Liver (tissue), 3 donors: ENCODE data around the gene LHX6.

Experiments used
- ATF3 ChIP-seq: IDR thresholded peaks from 2 replicates; pipeline ENCODE4 v1.6.1; 2016; ENCODE audit warnings: antibody characterized with exemption
- CTCF ChIP-seq: fragments of 150-350 bp; IDR thresholded peaks from 2 replicates; pipeline ENCODE4 v1.5.1; 2017; ENCODE audit warnings: improper control_type of control experiment, low read depth, low read length; ENCODE audit not compliant: missing input control
- EGR1 ChIP-seq, 2 donors: IDR thresholded peaks; 2 replicates each; pipeline ENCODE4 v1.6.1; 2016 to 2018; ENCODE audit warnings: antibody characterized with exemption in 2 of 2, low read depth in 2 of 2
- GABPA ChIP-seq, 2 donors: IDR thresholded peaks in 1 of 2; conservative IDR thresholded peaks in 1 of 2; 2 replicates each; pipeline ENCODE4 v1.6.1; 2016; ENCODE audit warnings: antibody characterized with exemption in 2 of 2, mild to moderate bottlenecking in 1 of 2, moderate library complexity in 1 of 2
- MAX ChIP-seq: IDR thresholded peaks from 2 replicates; pipeline ENCODE4 v1.6.1; 2016; ENCODE audit warnings: antibody characterized with exemption
- RAD21 ChIP-seq, 2 donors: IDR thresholded peaks; 2 replicates each; pipeline ENCODE4 v1.6.1; 2016; ENCODE audit warnings: antibody characterized with exemption in 2 of 2, mild to moderate bottlenecking in 2 of 2
- REST ChIP-seq: IDR thresholded peaks from 2 replicates; pipeline ENCODE4 v1.6.1; 2016; ENCODE audit warnings: antibody characterized with exemption, mild to moderate bottlenecking
- RXRA ChIP-seq, 2 donors: IDR thresholded peaks; 2 replicates each; pipeline ENCODE4 v1.6.1; 2017 to 2018; ENCODE audit warnings: antibody characterized with exemption in 2 of 2, mild to moderate bottlenecking in 1 of 2
- ZBTB33 ChIP-seq: IDR thresholded peaks from 2 replicates; pipeline ENCODE4 v1.6.1; 2016; ENCODE audit warnings: antibody characterized with exemption
- donor health status: healthy.
- donor health status: healthy.

- TF ChIP-seq RXRA (IDR thresholded peaks at IDR 0.05), result no peak
- no peak for TF ChIP-seq GABPA (IDR thresholded peaks at IDR 0.05 in 1 of 2, conservative IDR thresholded peaks at IDR 0.05 in 1 of 2)
- no peak for TF ChIP-seq CTCF
- no peak for TF ChIP-seq RAD21 (IDR thresholded peaks at IDR 0.05)
- no peak for TF ChIP-seq ZBTB33
- no peak for TF ChIP-seq EGR1 (IDR thresholded peaks at IDR 0.05; ENCODE audit: low read depth in 2 of 2)
- no peak for TF ChIP-seq MAX
- TF ChIP-seq REST, result no peak
- no peak for TF ChIP-seq ATF3
Observed at GRCh38 chr9:122220673-122221182, 8.0 kb downstream of the LHX6 start.
